Right hindlimb (tissue), 1 donor: ENCODE data around the gene BCL2L15.
A peak's percentile ranks its signal among the peaks of the same experiment; 100 is the strongest.

Source experiments
- DNase-seq: peaks from one replicate; pipeline ENCODE4 v3.0.0-alpha.2; 2018

The BCL2L15 gene

GRCh38 chr1:113905435-113905861 is 18.1 kb upstream of the BCL2L15 start:
- no peak for DNase-seq

GRCh38 chr1:113904674-113905434 is 17.5 kb upstream of the BCL2L15 start, which contains the start of the genes AP4B1 and DCLRE1B:
Gene AP4B1, minus strand, starts transcription at chr1:113904799. Its CDS starts 82 bp downstream, at chr1:113904717.
Gene DCLRE1B, plus strand, starts transcription at chr1:113905326. Its CDS starts 261 bp downstream, at chr1:113905587.
- DNase-seq: peak; percentile 100

GRCh38 chr1:113904293-113904673 is 16.9 kb upstream of the BCL2L15 start:
- DNase-seq: no peak

GRCh38 chr1:113903501-113904292 is 16.3 kb upstream of the BCL2L15 start:
- no peak for DNase-seq

DNA sequence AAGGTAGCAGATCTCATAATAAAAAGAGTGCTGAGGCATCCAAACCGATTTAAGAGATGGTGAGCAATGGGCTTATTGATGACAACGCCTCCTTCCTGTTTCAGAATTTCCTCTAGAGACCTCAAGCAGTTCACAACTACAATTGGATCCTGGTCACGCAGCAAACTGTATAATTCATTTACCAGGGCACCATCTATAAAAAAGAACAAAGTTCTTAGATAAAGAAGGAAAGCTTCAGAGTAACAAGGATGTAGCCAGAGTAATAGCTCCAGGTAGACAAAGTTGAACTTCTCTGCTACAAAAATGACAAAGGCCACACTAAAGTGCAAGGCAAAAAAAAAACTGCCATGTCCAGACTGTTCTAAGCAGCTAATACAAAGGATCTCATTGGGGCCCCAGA is 13.8 kb upstream of the BCL2L15 start:
- DNase-seq: no peak

- DNase-seq: no peak
Measured at GRCh38 chr1:113899111-113899510, 11.7 kb upstream of the BCL2L15 start.

DNA sequence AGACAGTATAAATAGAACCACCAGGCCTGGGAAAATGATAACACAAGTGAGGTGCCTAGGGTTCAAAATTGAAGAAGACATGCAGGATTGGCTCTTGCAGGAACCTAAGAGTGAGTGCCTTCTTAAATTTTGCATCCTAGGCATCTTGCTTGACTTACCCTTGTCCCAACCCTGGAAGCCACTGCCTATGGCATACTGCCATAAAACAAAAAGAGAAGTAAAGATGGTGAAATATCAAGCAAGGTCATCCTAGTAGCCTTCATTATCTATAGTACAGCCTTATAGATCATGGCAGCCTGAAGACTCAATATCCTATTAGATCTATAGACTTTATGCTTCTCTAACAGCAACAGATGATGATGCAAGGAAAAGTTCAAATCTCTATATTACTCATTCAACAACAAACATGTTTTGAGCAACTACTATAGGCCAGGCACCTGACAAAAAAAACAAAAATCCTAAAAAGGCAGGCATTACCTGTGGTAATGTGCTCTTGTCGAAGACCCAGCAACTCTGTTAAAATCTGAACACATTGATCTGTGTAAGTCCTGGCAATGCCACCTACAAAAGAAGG is 10.9 kb upstream of the BCL2L15 start:
- DNase-seq: no peak

- DNase-seq: no peak
Measured at GRCh38 chr1:113895961-113896360, 8.6 kb upstream of the BCL2L15 start.

DNA sequence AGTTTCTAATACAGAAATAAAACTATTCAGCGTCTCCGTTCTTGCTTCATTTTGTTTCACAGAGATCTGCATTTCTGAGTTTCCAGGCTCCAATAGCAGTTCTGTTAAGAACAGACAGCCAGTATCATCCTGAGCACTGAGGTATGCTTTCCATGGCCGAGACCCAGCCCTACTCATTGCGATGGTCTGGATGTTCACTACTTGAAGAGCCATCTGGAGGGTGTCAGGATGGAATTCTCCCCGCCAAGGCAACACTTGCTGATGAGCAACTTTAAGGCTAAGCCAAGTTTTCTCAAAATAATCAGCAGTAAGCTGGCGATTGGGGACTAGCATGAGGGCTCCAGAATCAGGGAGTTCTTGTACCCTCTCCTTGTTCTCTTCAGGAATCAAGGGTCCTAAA is 7.7 kb upstream of the BCL2L15 start:
- DNase-seq: no peak

DNA sequence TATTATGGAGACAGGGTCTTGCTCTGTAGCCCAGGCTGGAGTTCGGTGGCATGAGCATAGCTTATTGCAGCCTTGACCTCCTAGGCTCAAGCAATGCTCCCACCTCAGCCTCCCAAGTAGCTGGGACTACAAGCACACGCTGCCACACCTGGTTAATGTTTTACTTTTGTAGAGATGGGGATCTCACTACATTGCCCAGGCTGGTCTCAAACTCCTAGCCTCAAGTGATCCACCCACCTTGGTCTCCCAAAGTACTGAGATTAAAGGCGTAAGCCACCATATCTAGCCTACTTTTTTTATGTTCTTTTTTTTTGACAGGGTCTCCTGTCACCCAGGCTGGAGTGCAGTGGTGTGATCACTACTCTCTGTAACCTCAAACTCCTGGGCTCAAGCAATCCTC is 5.9 kb upstream of the BCL2L15 start:
- no peak for DNase-seq

- DNase-seq: no peak
Measured at GRCh38 chr1:113891631-113892220, 4.3 kb upstream of the BCL2L15 start.

DNA sequence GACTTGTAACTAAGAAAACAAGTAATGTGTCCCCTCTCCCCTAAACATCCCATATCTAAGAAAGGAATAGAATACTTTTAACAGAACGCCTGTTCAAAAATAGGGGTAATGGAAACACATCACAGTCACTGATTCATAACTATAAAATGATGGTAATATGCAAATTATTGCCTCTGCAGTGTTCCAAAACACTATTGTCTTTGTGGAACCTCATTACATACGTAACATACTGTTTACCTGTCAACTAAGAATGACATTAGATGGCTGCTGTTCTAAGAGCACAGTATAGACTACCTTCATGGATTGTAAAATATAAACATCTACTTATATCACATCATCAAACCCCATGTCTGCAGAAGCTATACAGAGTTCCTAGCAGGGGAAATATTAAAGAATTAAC is 3.4 kb upstream of the BCL2L15 start:
- no peak for DNase-seq

- no peak for DNase-seq
Measured at GRCh38 chr1:113886417-113887401, 672 bp downstream of the BCL2L15 start.

- DNase-seq: no peak
Measured at GRCh38 chr1:113881661-113882060, 5.7 kb downstream of the BCL2L15 start.

DNA sequence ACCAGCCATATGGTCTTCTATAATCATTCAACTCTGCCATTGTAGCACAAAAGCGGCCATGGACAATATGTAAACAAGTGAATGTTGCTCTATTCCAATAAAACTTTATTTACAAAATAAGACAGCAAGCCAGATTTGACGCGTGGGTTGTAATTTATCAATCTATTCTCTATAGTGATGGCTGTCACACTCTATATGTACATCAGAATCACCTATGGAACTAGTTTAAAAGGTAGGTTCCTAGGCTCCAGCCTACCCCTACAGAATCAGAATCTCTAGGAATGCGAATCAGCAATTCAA is 7.7 kb downstream of the BCL2L15 start:
- no peak for DNase-seq

- DNase-seq: no peak
Measured at GRCh38 chr1:113876176-113876575, 11.2 kb downstream of the BCL2L15 start.

GRCh38 chr1:113875714-113876113 is 11.7 kb downstream of the BCL2L15 start:
- no peak for DNase-seq

DNA sequence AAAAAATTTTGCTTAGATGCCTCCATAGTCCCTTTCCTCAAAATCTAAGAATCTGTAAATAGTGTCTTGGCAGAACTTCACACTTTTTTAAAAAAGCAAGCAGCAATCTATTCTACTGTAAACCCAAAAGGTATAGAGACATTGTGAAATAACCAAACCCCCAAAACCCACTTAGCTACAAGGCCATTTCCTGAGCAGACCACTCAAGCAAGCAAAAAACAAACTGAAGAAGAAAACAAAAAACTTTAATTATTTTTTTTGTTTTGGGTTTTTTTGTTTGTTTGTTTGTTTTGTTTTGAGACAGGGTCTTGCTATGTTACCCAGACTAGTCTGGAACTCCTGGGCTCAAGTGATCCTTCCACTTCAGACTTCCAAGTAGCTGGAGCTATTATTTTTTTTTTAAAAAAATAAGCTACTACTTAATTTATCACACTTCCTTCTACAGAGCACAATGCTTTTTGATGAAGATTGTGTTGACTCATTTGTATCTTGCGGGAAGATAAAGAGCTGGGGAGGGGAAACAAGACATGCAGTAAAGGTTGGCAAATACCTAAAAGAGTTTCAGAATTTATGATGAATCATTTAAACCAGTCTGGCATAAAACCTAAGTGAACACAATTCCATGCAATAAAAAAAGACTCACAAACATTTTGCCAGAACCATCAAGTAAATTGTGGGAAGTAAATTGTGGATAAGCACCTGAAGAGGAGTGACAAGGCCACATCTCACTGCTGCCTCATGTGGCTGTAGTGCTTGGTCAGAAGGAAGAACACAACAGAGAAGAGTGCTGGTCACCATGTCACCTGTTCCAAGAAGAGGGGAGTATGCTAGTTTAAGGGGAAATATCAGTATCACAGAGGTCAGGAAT is 13.1 kb downstream of the BCL2L15 start:
- no peak for DNase-seq

DNA sequence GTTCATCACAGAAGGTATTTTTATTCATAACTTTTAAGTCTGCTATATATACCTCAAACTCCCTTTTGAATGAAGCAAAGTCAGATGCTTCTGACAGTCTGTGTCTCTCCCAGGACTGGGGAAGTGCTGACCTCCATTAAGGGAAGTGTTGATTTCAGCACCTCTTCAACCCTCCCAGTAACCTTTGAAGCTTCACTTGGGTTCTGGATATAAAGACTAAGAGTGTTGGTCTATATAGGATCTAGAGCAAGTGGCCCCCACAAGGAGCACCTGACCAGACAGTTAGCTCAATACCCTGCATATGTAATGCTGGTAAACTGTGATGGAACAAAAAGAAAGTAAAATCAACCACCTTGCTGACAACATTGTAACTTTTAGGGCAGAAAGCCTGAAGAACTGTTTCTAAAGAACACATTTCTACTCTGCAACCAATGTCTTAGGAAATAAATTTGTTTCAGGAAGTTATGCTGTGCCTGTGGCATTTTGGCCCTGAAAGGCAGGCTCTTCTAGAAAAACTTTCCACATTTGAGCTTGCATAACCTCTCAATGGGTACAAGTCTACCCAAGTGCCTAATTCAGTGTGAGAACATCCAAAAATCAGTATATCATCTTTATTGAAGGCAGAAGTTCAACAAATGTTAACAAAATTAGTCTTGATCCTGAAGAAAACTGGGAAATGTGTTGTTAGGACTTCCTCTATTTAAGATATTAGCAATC is 15.0 kb downstream of the BCL2L15 start:
- DNase-seq: no peak

DNA sequence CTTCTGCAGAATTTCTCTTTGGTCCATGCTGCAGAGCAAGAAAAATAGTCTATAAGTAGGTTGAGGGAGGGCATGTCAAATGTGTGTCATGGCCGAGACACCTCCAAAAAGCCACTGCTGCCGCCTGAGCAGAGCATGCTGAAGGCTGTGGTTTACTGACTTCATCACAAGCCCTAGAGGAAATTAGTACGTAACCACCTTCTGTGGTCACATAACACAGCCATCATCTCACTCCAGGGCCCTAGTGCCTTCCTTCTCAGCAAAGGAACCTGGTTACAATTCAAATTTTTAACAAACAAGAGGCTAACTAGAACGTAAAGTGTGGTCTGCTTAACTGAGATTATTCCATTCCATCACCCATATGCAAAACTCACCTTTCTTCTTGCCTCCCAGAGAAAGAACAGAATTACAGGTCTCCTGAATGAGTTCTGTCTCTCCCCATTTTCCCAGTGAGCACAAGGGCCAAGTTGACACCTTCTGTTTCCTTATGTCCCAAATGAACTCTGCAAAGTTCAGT is 15.7 kb downstream of the BCL2L15 start, which contains the start of gene PTPN22:
TSS of gene PTPN22 (minus strand) at position 116 of the 517 bp plus-strand sequence.
- peak; percentile 41 for DNase-seq
